Ecto neural progenitor cell (in vitro differentiated cells): ENCODE data around the gene CTRL.

Experiments used
- DNase-seq: peaks from one replicate; pipeline ENCODE4 v3.0.0-alpha.2; 2018; ENCODE audit warnings: low spot score

The CTRL gene

DNA sequence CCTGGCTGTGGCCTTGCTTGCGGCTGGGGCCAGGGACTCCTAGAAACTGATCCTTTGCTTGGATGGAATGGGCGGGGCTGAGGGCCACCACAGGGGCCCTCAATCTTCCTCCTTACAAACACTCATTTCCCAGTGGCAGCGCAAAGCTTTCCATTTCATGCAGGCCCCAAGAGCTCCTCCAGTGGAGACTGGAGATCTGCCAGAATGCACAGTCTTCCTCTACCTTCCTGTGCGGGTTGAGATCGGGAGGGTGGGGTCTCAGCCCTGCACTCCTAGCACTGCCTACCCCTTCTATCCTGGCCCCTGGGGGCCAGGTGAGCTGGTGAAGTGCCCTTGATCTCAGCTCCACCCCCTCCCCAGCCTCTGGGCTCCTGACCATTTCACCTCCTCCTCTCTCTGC is 45.3 kb downstream of the CTRL start:
- no peak for DNase-seq

DNA sequence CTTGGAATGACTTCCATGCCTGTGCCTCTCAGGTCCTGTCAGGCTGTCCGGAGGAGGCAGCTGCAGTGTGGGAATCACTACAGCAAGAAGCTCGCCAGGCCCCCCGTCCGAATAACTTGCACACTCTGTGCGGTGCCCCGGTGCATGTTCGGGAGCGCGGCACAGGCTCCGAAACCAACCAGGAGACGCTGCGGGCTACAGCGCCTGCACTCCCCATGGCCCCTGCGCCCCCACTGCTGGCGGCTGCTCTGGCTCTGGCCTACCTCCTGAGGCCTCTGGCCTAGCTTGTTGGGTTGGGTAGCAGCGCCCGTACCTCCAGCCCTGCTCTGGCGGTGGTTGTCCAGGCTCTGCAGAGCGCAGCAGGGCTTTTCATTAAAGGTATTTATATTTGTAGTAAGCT is 45.7 kb downstream of the CTRL start:
- DNase-seq = no peak

DNA sequence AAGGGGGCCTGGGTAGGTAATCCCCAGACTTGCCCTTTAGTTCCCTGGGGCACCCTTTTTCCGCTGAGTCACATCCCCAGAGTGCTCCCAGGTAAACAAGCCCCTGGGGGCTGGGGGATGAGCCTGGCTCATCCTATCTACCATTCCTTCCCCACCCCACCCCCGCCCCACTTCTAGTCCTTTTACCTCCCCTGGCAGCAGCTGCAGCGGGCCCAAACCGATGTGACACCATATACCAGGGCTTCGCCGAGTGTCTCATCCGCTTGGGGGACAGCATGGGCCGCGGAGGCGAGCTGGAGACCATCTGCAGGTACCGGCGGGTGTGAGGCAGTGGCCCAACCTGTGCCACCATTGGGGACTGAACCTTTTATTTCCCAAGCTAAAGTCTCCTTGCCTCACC is 46.1 kb downstream of the CTRL start:
- DNase-seq = no peak

DNA sequence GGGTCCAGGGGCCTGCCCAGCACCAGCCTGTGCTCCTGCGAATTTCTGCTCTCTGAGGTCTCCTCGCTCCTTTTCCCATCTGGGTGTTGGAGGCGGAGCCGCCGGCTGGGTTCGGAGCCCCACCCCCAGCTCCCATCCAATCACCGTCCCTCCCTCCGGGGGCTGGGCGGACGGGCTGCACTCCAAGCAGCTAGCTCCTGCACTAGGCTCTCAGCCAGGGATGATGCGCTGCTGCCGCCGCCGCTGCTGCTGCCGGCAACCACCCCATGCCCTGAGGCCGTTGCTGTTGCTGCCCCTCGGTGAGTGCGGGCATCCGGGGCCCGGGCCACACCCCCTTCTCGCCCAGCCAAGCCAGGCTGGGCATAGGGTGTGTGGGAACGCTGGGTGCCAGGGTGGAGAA is 47.0 kb downstream of the CTRL start, which contains the start of gene NRN1L:
TSS of gene NRN1L (plus strand) at position 202 of the 400 bp plus-strand sequence. CDS start at position 221, 19 bp downstream.
- DNase-seq = peak; percentile 94

DNA sequence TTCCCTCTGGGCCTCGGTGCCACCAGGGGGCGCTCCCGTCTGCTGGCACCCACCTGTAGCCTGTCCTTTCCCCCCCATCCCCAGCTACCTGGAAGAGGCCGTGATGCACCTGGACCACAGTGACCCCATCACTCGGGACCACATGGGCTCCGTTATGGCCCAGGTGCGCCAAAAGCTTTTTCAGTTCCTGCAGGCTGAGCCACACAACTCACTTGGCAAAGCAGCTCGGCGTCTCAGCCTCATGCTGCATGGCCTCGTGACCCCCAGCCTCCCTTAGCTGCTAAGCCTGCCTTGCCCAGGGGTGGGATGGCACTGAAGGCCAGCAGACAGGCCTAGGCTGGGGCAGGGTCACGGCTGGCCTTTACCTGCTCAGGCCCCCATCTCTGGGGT is 47.8 kb downstream of the CTRL start:
- peak; percentile 77 for DNase-seq

DNA sequence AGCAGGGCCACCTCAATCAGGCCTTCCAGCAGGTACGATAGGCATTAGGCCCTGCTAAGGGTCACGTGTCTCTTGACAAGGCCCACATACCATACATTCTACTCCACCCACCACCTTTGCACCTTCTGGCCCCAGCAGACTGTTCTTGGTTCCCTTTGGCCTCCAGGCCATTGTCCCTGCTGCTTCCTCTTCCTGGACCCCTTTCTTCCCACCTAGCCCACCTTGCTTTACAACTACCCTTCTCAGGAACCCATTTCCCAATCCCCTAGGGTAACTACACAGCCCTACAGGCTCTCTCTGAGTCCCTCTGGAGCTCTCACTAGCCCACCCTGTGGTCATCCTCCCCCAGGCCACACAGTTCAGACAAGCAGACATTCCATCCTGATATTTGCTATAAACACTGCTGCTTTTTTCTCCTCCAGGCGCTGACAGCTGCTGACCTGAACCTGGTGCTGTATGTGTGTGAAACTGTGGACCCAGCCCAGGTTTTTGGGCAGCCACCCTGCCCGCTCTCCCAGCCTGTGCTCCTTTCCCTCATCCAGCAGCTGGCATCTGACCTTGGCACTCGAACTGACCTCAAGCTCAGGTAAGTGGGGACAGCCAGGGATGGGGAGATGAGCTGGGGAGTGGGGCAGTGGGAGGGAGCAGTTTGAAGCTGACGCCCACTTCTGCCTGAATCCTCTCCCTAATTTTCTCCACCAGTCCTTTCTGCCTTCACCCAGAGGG is 48.4 kb downstream of the CTRL start:
- DNase-seq = no peak

DNA sequence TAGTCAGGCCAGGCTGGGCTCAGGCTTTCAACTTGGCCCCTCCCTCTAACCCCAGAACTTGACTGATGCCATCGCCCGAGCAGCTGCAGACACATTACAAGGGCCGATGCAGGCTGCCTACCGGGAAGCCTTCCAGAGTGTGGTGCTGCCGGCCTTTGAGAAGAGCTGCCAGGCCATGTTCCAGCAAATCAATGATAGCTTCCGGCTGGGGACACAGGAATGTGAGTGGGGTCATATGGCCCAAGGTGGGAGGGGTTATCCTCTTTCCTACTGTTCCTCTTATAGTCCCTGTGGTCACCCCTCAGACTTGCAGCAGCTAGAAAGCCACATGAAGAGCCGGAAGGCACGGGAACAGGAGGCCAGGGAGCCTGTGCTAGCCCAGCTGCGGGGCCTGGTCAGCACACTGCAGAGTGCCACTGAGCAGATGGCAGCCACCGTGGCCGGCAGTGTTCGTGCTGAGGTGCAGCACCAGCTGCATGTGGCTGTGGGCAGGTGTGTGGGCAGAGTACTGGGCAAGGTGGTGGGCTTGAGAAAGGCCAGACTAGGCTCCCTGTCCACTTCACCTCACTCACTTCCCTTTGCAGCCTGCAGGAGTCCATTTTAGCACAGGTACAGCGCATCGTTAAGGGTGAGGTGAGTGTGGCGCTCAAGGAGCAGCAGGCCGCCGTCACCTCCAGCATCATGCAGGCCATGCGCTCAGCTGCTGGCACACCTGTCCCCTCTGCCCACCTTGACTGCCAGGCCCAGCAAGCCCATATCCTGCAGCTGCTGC is 49.1 kb downstream of the CTRL start:
- DNase-seq = no peak

DNA sequence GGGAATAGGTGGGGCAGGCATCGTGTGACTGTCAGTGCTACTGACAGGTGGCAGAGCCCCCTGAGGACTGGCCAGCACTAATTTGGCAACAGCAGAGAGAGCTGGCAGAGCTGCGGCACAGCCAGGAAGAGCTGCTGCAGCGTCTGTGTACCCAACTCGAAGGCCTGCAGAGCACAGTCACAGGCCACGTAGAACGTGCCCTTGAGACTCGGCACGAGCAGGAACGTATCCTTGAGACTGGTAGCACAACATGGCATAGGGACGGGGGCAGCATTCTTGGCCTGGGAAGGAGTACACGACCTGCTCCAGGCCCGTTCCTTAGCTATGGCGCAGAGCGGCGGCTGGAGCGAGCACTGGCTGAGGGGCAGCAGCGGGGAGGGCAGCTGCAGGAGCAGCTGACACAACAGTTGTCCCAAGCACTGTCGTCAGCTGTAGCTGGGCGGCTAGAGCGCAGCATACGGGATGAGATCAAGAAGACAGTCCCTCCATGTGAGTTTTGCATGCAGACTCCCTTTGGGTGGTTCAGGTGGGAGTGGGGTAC is 50.0 kb downstream of the CTRL start:
- DNase-seq = no peak

DNA sequence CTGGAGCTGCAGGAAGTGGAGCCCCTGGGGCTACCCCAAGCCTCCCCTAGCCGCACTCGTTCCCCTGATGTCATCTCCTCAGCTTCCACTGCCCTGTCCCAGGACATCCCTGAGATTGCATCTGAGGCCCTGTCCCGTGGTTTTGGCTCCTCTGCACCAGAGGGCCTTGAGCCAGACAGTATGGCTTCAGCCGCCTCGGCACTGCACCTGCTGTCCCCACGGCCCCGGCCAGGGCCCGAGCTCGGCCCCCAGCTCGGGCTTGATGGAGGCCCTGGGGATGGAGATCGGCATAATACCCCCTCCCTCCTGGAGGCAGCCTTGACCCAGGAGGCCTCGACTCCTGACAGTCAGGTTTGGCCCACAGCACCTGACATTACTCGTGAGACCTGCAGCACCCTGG is 51.1 kb downstream of the CTRL start:
- DNase-seq = no peak

DNA sequence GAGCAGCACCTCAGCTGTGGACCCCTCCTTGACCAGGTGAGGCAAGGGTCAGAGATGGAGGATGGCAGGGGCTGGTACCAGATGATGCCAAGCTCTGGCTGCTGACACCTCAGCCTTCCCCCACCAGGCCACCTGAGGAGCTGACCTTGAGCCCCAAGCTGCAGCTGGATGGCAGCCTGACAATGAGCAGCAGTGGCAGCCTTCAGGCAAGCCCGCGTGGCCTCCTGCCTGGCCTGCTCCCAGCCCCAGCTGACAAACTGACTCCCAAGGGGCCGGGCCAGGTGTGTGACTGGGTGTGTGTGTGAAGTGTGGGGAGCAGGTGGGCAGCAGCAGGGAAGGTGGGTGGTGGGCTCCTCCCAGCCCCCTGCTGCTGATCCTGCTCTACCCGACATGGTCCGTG is 51.7 kb downstream of the CTRL start:
- no peak for DNase-seq
